SK-N-MC (cell line): ENCODE measurements around the gene CEBPE.

ENCODE experiments used
- DNase-seq: peaks from one replicate; pipeline ENCODE4 v3.0.0-alpha.2; 2011; ENCODE audit warnings: low read depth, low spot score
- H3K27ac ChIP-seq: fragments of 200-600 bp; sonication (generic); 2 replicates; pipeline ENCODE4 v1.5.1; 2016; ENCODE audit warnings: mixed run types
- H3K36me3 ChIP-seq: fragments of 200-600 bp; sonication (generic); 2 replicates; pipeline ENCODE4 v1.6.1; 2017; ENCODE audit warnings: antibody characterized with exemption, low read length, mixed read lengths; ENCODE audit not compliant: insufficient read depth
- H3K4me3 ChIP-seq: fragments of 200-600 bp; sonication (generic); 2 replicates; pipeline ENCODE4 v1.5.1; 2016
- H3K9ac ChIP-seq: fragments of 200-600 bp; sonication (generic); 2 replicates; pipeline ENCODE4 v1.8.0; 2017; ENCODE audit warnings: mixed run types, mixed read lengths; ENCODE audit not compliant: insufficient read length
- H3K9me3 ChIP-seq: fragments of 200-600 bp; sonication (generic); 2 replicates; pipeline ENCODE4 v1.6.1; 2017; ENCODE audit warnings: low read depth, mild to moderate bottlenecking, antibody characterized with exemption, low read length, moderate library complexity, mixed read lengths
- EZH2 ChIP-seq: fragments of 200-600 bp; sonication (generic); IDR thresholded peaks from one replicate; pipeline ENCODE4 v1.6.1; 2017; ENCODE audit warnings: antibody characterized with exemption
- FOXP2 ChIP-seq: optimal IDR thresholded peaks from 2 replicates; pipeline ENCODE3; 2011; ENCODE audit warnings: mild to moderate bottlenecking, moderate library complexity; ENCODE audit not compliant: insufficient read depth; ENCODE audit errors: extremely low read length, control extremely low read depth
- POLR2AphosphoS5 ChIP-seq: IDR thresholded peaks from 2 replicates; pipeline ENCODE4 v1.6.1; 2012; ENCODE audit warnings: mild to moderate bottlenecking, low read depth, low read length, borderline replicate concordance

The CEBPE gene

DNA sequence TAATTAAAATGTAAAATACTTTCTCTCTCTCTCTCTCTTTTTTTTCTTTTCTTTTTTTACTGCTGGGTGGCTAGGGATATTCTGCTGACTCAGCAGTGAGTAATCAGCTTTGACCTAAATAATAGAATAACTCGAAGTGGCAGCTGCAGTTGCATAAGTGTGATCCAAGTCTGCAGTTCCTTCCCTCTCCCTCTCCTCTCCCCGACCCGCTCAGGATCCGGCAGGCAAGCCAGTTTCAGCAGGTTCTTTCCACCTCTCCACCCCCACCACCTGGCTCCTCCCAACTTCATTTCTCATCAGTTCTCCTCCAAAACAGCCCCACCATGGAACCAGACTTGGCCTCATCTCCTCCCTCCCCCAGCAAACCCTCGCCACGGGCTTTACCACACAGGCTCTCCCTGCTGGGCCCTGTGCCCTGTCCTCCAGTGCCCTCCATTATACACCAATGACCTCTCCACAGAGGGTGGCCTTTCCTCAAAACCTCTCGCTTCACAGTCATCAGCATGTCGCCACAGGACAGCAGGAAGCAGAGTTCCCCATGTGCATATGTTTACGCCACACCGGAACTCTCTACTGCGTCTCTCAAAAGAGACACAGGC lies 42.0 kb upstream of the CEBPE start:
- DNase-seq = no peak
- TF ChIP-seq EZH2 = no peak
- peak; percentile 45 for TF ChIP-seq POLR2AphosphoS5
- TF ChIP-seq FOXP2 = peak; percentile 74
- H3K9ac ChIP-seq = peak overlapping the region; percentile 28

DNA sequence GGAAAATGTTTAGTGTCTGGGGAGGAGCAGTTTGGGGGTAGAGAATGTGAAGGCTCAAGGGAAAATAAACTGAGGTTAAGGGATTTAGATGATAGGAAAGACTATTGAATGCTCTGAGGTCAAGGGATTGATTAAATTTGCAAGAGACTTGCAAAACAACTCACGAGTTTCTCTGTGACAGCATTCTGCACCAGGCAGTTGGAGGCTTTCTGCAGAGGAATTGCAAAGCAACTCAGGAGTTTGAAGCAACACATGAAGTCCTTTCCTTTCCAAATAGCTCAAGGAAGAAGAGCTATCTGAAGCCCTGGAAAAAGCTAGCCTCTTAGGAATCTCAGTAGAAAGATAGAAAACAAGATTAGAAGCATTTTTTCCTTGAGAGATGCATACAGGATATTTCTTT lies 40.5 kb upstream of the CEBPE start:
- TF ChIP-seq EZH2 = no peak
- TF ChIP-seq POLR2AphosphoS5 = no peak
- TF ChIP-seq FOXP2 = no peak
- Histone ChIP-seq H3K27ac (peak overlapping the region; percentile 80), H3K9me3 (no peaks in the 10 kb centered on the region), H3K36me3 (peaks cover 11% of the 10 kb centered on the region; the same call in 1 of the 2 replicates), H3K4me3 (no peak overlapping the region), H3K9ac (peak overlapping the region; percentile 24)
- no peak for DNase-seq

More for the DNA sequence above, 42.0 kb upstream of the CEBPE start:
- Histone ChIP-seq H3K4me3 (peak overlapping the region; percentile 34), H3K36me3 (peaks cover 15% of the 10 kb centered on the region; the same call in 1 of the 2 replicates), H3K27ac (peak overlapping the region; percentile 88), H3K9me3 (no peaks in the 10 kb centered on the region)

DNA sequence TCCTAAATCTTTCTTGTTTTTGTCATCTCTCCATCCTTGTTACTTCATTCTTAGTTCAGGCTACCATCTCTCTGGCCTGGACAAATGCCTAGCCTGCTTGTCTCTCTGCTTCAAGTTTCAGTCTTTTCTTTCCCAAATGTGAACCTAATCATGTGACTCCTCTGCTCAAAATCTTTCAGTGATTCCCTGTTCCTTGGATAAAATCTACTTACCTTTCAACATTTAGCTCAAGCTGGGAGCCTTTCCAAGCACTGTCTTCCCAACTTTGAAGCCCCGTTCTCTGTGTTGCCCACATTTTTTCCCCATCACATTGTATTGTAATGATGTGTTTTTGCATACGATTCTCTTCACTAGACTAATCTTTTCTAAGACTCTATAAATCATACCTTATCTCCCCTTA lies 39.7 kb upstream of the CEBPE start:
- H3K9me3 ChIP-seq = no peaks in the 10 kb centered on the region
- H3K36me3 ChIP-seq = peaks cover 11% of the 10 kb centered on the region; the same call in 1 of the 2 replicates
- no peak overlapping the region for H3K9ac ChIP-seq
- H3K27ac ChIP-seq = peak overlapping the region; percentile 80
- no peak for TF ChIP-seq EZH2
- TF ChIP-seq POLR2AphosphoS5 = no peak
- no peak for TF ChIP-seq FOXP2
- H3K4me3 ChIP-seq = no peak overlapping the region
- DNase-seq = no peak

DNA sequence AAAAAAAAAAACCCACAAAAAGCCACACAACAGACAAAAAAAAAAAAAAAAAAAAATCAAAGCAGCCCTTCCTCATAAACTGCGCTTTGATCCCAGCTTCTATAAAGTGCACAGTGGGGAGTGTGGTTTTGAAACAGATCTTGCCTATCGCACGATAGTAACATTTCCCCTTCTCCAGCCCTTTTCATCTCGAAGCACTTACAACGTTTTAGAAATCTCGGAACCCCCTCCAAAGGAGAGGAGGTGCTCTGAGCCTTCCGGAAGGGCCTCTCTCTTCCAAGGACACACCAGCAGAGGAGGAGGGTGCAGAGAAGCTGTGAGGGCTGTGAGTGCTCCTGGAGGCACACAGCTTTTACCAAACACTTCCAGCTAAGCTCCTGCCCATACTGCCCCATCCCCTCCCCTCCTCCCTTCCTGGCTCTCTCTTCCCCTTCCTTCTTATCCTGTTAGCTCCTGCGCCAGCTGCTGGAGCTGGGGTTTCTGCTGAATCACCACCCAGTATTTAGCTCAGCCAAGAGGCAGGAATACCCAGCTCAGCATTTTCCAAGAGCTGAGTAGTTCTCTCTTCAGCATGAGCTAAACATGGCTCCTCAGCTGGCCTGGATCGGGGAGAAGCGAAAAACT lies 36.0 kb upstream of the CEBPE start:
- peak; percentile 98 for DNase-seq
- Histone ChIP-seq H3K9ac (peak overlapping the region; percentile 69), H3K36me3 (peaks cover 22% of the 10 kb centered on the region; the same call in 1 of the 2 replicates), H3K4me3 (peak overlapping the region; percentile 56), H3K9me3 (no peaks in the 10 kb centered on the region), H3K27ac (peak overlapping the region; percentile 98)
- TF ChIP-seq EZH2 (no peak), POLR2AphosphoS5 (peak; percentile 73), FOXP2 (peak; percentile 82)

DNA sequence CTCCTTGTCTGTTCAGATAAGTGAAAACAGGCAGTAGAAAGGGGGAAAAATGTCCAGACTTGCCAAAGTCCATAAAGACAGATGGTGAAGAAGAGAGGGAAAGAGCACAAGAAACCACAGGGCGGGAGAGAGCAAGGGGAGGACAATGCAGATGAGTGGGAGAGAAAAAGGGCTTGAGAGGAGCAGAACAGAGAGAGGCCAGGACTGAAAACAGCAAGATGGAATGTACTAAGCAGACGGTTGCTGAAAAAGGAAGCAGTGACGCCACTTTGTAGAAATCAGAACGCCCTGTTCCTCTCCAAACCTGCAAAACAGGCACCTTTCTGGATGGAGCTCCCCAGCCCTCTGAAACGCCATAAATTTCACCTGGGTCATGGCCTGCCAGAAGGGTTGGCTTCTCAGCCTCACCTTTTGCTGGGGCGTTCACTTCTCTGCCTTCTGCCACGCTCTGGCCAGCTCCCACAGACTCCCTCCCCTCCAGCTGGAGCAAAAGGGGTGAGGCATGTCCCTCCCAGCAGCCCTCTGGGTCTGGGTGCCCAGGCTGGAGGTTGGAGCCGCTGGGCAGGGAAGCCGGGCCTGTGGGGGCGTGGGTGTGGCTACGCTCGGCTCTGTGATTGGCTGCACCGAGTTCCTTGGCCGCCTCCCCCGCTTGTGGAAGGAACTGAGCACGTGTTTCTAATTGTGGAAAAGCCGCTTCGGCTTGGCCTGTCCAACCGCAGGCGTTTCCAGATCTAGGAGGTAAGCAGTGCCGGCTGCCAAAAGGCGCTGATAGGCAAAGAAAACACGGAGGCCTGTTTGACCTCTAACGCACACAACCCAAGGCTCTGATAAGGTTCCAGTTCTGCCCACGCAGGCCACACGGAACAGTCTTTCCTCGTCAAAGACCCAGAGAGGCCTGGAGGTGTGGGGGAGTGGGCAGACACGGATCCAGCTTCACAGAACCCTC lies 35.1 kb upstream of the CEBPE start:
- peak overlapping the region; percentile 56 for H3K4me3 ChIP-seq
- TF ChIP-seq FOXP2 (no peak), POLR2AphosphoS5 (peak; percentile 61)
- peak overlapping the region; percentile 98 for H3K27ac ChIP-seq
- H3K9ac ChIP-seq = peak overlapping the region; percentile 69
- DNase-seq = peak; percentile 60
- peaks cover 27% of the 10 kb centered on the region for H3K36me3 ChIP-seq
- no peaks in the 10 kb centered on the region for H3K9me3 ChIP-seq

DNA sequence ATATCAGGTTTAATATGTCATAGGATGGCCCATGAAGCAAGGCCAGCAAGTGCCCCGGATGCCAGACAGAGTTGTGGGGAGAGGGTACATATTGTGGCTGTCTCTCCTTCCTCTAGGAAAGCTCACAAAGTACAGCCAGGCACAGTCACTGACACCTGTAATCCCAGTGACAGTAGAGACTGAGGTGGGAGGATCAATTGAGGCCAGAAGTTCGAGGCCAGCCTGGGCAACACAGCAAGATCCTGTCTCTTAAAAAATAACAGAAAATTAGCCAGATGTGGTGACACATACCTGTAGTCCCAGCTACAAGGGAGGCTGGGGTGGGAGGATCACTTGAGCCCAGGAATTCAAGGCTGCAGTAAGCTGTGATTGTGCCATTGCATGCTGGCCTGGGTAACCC lies 32.3 kb upstream of the CEBPE start:
- TF ChIP-seq EZH2 = no peak
- TF ChIP-seq POLR2AphosphoS5 = no peak
- TF ChIP-seq FOXP2 = no peak
- H3K27ac ChIP-seq = no peak overlapping the region
- H3K4me3 ChIP-seq = no peak overlapping the region
- peaks cover 33% of the 10 kb centered on the region for H3K36me3 ChIP-seq
- H3K9me3 ChIP-seq = no peaks in the 10 kb centered on the region
- H3K9ac ChIP-seq = no peak overlapping the region
- DNase-seq = no peak

DNA sequence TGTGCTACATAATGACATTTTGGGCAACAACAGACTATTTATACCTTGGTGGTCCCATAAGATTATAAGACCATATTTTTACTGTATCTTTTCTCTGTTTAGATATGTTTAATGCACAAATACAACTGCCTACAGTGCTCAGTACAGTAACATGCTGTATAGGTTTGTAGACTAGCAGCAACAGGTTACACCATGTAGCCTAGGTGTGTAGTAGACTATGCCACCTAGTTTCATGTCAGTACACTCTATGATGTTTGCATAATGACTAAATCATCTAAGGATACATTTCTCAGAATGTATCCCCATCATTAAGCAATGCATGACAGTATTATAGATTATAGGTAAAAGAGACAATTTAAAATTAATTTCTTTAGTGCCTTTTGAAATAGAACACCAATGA lies 30.7 kb upstream of the CEBPE start:
- no peak overlapping the region for H3K9ac ChIP-seq
- DNase-seq = no peak

DNA sequence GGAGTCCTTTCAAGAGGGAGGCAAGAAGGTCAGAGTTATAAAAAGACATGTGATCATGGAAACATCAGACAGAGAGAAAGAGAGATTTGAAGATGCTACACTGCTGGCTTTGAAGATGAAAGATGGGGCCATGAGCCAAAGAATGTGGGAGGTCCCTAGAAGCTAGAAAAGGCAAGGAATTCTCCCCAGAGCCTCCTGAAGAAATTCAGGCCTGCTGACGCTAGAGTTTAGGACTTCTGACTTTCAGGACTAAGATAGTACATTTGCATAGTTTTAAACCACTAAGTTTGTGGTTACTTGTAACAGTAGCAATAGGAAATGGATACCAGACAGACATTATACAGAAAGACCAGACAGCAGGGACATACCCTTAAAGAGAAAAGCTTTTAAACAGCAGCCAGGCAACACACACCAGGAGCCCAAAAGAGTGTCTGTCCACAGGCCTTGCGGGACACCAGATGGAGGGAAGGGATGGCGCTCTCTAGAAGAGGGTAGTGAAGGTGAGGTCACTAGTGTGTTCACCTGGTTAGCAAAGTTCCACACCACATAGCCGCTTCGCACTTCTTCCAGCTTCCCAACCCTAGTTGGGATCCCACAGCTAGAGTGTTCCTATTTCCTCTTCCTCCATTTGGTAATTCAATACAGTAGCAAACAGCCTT lies 29.7 kb upstream of the CEBPE start:
- Histone ChIP-seq H3K27ac (peak overlapping the region; percentile 52; the same call in 1 of the 2 replicates), H3K4me3 (no peak overlapping the region), H3K9ac (no peak overlapping the region), H3K36me3 (peaks cover 33% of the 10 kb centered on the region), H3K9me3 (no peaks in the 10 kb centered on the region)
- no peak for TF ChIP-seq EZH2
- TF ChIP-seq FOXP2 = no peak
- TF ChIP-seq POLR2AphosphoS5 = no peak
- no peak for DNase-seq

More for the DNA sequence above, 30.7 kb upstream of the CEBPE start:
- peaks cover 33% of the 10 kb centered on the region for H3K36me3 ChIP-seq
- peak overlapping the region; percentile 52; the same call in 1 of the 2 replicates for H3K27ac ChIP-seq
- no peaks in the 10 kb centered on the region for H3K9me3 ChIP-seq
- TF ChIP-seq POLR2AphosphoS5 = no peak
- TF ChIP-seq EZH2 = no peak
- TF ChIP-seq FOXP2 = no peak
- H3K4me3 ChIP-seq = no peak overlapping the region
